Omental fat pad (tissue), 4 donors: ENCODE data around the gene CLBA1. TPM values are rescaled to one million over a fixed set of nuclear protein-coding genes. Genes with fewer than 3 reads are reported as not detected.

ENCODE experiments used
- ATAC-seq: fragments of 150-250 bp; one replicate; pipeline ENCODE4 v1.9.1; 2016; ENCODE audit warnings: mild to moderate bottlenecking, moderate library complexity; ENCODE audit not compliant: low FRiP score
- DNase-seq: peaks from one replicate; pipeline ENCODE4 v3.0.0-alpha.2; 2019; ENCODE audit warnings: low spot score
- CTCF ChIP-seq, 3 donors: fragments of 450-650 bp; IDR thresholded peaks; one replicate each; pipeline ENCODE4 v1.5.1; 2016 to 2017; ENCODE audit warnings: antibody characterized with exemption in 3 of 3, mild to moderate bottlenecking in 3 of 3, moderate library complexity in 2 of 3
- total RNA-seq, 4 donors: library from RNA; depleted of rRNA; stranded (reverse); fragments of >200 nt; gene quantifications; one replicate each; pipeline ENCODE4 v1.1.0, GENCODE V29; 2016

The CLBA1 gene
- total RNA-seq, 4 donors from 2014 or later, result 2.5 to 6.1 (median 3.3) TPM

GRCh38 chr14:104999361-104999760 is 13.8 kb downstream of the CLBA1 start:
- ATAC-seq (no peak), DNase-seq (no peak)
- no peak for TF ChIP-seq CTCF (IDR thresholded peaks at IDR 0.05)

- no peak for TF ChIP-seq CTCF (IDR thresholded peaks at IDR 0.05)
- DNase-seq, result no peak
- no peak for ATAC-seq
Observed at GRCh38 chr14:105005329-105005928, 19.8 kb downstream of the CLBA1 start.

GRCh38 chr14:105005929-105006830 is 20.6 kb downstream of the CLBA1 start:
- no peak for ATAC-seq
- DNase-seq, result no peak
- TF ChIP-seq CTCF (IDR thresholded peaks at IDR 0.05), result no peak

GRCh38 chr14:105006831-105007592 is 21.4 kb downstream of the CLBA1 start:
- DNase-seq, result no peak
- TF ChIP-seq CTCF (IDR thresholded peaks at IDR 0.05), result no peak
- ATAC-seq, result no peak

GRCh38 chr14:105007593-105008264 is 22.1 kb downstream of the CLBA1 start:
- TF ChIP-seq CTCF (IDR thresholded peaks at IDR 0.05), result no peak
- DNase-seq, result no peak
- no peak for ATAC-seq

GRCh38 chr14:105010106-105010505 is 24.5 kb downstream of the CLBA1 start:
- DNase-seq (no peak), ATAC-seq (no peak)
- no peak for TF ChIP-seq CTCF (IDR thresholded peaks at IDR 0.05)
